Neural crest cell (in vitro differentiated cells): Measurements from ENCODE around the gene ARMC8. TPM values are rescaled to one million over a fixed set of nuclear protein-coding genes. Genes with fewer than 3 reads are reported as not detected.

ENCODE experiments used
- DNase-seq: peaks from one replicate; pipeline ENCODE4 v3.0.0; 2021; ENCODE audit warnings: low read depth, mixed read lengths, low spot score
- H3K27ac Mint-ChIP-seq: one replicate; pipeline ENCODE4 v1.8.0; 2021; ENCODE audit warnings: mild to moderate bottlenecking, mixed read lengths; ENCODE audit not compliant: unreplicated experiment
- H3K27me3 Mint-ChIP-seq: 2 replicates; pipeline ENCODE4 v1.8.0; 2021; ENCODE audit warnings: low read depth, mild to moderate bottlenecking, mixed read lengths
- H3K36me3 Mint-ChIP-seq: 2 replicates; pipeline ENCODE4 v1.8.0; 2021; ENCODE audit warnings: low read depth, mild to moderate bottlenecking, mixed read lengths
- H3K4me1 Mint-ChIP-seq: 2 replicates; pipeline ENCODE4 v1.8.0; 2021; ENCODE audit warnings: mixed read lengths
- H3K4me3 Mint-ChIP-seq: one replicate; pipeline ENCODE4 v1.8.0; 2021; ENCODE audit warnings: mild to moderate bottlenecking, mixed read lengths
- H3K9me3 Mint-ChIP-seq: 2 replicates; pipeline ENCODE4 v1.8.0; 2021; ENCODE audit warnings: mixed read lengths
- total RNA-seq: library from RNA; stranded (reverse); gene quantifications from 2 replicates; pipeline ENCODE4 v1.2.1, GENCODE V29; 2021
- TF ChIP-seq, protein P1 (sequence below): fragments of 200-600 bp; sonication (generic); conservative IDR thresholded peaks from 2 replicates; pipeline ENCODE4 v1.5.0; 2021; ENCODE audit warnings: antibody characterized with exemption, mild to moderate bottlenecking

Gene ARMC8
- total RNA-seq, 1 donor from 2014 or later, result 40.0 TPM

DNA sequence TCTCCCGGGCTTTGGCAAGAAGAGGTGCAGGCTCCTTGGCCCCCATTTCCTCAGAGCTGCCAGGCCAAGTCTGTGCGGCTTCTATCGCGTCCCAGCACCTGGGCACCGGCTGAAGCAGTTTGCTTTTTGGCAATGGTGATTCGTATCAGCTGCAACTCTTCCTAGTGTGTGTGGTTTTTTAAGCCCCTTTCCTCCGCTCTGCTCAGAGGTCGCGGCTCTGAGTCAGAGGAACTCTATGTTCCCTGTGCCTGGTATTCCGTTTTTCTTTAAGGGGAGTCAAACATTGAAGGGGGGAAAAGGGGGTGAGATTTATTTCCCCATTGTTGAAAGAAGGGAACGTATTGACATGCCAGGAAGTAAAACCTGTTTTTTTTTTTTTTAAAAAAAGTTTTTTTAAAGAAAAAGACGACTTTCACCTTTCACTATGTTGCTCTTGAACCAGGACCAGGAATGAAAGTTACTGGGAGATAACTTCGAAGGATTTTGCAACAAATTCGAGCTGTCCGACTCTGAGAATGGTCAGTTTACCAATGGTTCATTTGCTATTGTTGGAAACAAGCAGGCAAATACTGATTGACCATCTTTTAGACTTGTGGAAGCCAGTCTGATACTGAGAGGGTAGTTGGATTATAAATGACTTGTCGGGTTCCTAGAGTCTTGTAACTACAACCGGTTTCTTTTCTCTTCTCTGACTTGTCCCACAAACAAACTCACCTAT, 1.1 kb downstream of the ARMC8 start:
- Mint-ChIP-seq H3K36me3 (peaks cover 6% of the 10 kb centered on the region), H3K27ac (peak overlapping the region; percentile 93), H3K9me3 (peaks cover 4% of the 10 kb centered on the region), H3K4me3 (peak overlapping the region; percentile 98), H3K27me3 (peaks cover 35% of the 10 kb centered on the region), H3K4me1 (peaks cover 38% of the 10 kb centered on the region)
- TF ChIP-seq, protein P1, sequence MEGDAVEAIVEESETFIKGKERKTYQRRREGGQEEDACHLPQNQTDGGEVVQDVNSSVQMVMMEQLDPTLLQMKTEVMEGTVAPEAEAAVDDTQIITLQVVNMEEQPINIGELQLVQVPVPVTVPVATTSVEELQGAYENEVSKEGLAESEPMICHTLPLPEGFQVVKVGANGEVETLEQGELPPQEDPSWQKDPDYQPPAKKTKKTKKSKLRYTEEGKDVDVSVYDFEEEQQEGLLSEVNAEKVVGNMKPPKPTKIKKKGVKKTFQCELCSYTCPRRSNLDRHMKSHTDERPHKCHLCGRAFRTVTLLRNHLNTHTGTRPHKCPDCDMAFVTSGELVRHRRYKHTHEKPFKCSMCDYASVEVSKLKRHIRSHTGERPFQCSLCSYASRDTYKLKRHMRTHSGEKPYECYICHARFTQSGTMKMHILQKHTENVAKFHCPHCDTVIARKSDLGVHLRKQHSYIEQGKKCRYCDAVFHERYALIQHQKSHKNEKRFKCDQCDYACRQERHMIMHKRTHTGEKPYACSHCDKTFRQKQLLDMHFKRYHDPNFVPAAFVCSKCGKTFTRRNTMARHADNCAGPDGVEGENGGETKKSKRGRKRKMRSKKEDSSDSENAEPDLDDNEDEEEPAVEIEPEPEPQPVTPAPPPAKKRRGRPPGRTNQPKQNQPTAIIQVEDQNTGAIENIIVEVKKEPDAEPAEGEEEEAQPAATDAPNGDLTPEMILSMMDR, result no peak
- no peak for DNase-seq

DNA sequence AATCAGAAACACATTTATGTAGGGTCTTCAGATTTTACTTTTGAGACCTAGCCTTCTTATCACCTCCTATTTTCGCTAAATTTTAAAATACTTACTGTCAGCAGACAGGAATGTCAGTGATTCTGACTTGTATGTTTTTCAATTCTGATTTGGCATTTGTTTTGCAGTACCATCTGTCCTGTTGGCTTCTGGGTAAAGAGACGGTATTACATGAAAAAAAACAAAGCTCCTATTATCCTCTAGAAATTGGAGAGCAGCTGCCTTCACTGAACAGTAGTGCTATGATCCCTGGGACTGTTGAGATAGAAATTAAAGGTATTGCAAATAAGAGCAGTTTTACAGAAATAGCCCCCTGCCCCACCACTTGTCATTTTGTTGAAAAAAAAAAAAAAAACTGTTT, 8.4 kb downstream of the ARMC8 start:
- no peak overlapping the region for H3K27ac Mint-ChIP-seq
- H3K36me3 Mint-ChIP-seq, result peaks cover 13% of the 10 kb centered on the region
- peaks cover 19% of the 10 kb centered on the region for H3K4me1 Mint-ChIP-seq
- no peaks in the 10 kb centered on the region for H3K27me3 Mint-ChIP-seq
- TF ChIP-seq, protein P1, result no peak
- H3K9me3 Mint-ChIP-seq, result peaks cover 4% of the 10 kb centered on the region
- no peak for DNase-seq
- H3K4me3 Mint-ChIP-seq, result no peak overlapping the region

DNA sequence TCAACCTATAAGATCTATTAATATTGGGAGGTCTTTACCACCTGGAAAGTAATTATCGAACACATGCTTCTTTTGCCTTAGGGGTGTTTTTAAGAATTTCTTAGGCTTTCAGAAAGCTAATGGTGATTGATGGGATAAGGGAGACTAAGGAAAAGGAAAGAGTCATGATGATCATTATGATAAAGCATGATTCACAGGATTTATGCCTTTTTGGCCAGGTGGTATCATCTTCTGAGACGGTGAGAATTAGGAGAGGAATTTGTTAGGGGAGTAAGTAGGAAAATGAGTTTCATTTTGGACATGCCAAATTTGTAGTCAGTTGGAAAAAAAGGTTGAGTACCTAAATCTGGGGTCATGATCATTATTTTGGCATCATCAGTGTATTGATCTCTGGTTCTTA, 8.9 kb downstream of the ARMC8 start:
- H3K9me3 Mint-ChIP-seq, result peaks cover 4% of the 10 kb centered on the region
- peaks cover 13% of the 10 kb centered on the region for H3K36me3 Mint-ChIP-seq
- H3K27me3 Mint-ChIP-seq, result no peaks in the 10 kb centered on the region
- H3K27ac Mint-ChIP-seq, result no peak overlapping the region
- no peak overlapping the region for H3K4me3 Mint-ChIP-seq
- DNase-seq, result no peak
- TF ChIP-seq, protein P1, result no peak
- H3K4me1 Mint-ChIP-seq, result peaks cover 19% of the 10 kb centered on the region

DNA sequence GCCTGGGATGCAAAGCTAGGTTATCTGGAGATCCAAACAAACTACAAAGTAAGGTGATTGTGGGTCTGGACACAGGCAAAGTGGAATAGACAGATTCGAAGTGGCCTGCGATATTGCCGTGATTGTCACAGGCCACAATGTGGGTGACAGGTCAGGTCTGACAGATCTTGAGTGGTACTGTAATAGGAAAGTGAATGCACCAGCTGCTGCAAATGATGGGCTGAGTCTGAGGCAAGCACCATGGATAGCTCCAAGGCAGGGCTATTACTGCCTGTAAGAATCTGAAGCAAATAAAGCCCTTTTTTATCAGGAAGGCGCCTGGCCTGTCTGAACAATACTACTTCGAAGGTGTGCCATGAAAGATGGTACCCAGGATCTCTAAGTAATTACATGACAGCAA, 10.0 kb downstream of the ARMC8 start:
- Mint-ChIP-seq H3K27ac (no peak overlapping the region), H3K4me3 (no peak overlapping the region), H3K36me3 (peaks cover 7% of the 10 kb centered on the region), H3K9me3 (no peaks in the 10 kb centered on the region), H3K27me3 (no peaks in the 10 kb centered on the region), H3K4me1 (peaks cover 15% of the 10 kb centered on the region)
- DNase-seq, result no peak
- TF ChIP-seq, protein P1, result no peak

DNA sequence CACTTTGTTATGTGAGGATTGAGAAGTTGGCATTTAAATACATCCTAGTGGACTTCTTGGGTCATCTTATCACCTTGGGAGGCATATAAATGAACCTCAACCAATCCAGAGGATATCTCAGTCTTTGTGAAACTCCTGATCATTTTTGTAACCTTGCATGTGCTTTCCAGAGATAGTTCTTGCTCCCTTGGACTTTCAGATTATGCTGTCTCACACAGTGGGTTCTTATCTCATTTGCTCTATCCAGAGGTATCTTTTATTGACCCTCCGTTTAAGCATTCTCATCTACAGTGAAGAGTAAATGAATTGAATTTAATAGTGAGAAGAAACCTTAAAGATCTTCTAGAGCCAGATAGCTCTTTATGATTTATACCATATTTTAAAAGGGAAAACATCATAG, 10.4 kb downstream of the ARMC8 start:
- Mint-ChIP-seq H3K27me3 (no peaks in the 10 kb centered on the region), H3K9me3 (no peaks in the 10 kb centered on the region), H3K27ac (no peak overlapping the region), H3K36me3 (peaks cover 7% of the 10 kb centered on the region), H3K4me1 (peaks cover 15% of the 10 kb centered on the region), H3K4me3 (no peak overlapping the region)
- TF ChIP-seq, protein P1, result no peak
- DNase-seq, result no peak
